ENCODE data around the gene UBE2G2.

- TF ChIP-seq CTCF (conservative IDR thresholded peaks at IDR 0.05; ENCODE audit: low read depth, low read length) (no peak), SMC3 (IDR thresholded peaks at IDR 0.05; ENCODE audit: low read depth, low read length) (no peak), POLR2A (IDR thresholded peaks at IDR 0.05; ENCODE audit: low read depth, low read length) (no peak), CEBPB (IDR thresholded peaks at IDR 0.05; ENCODE audit: low read depth, low read length) (no peak), MXI1 (IDR thresholded peaks at IDR 0.05; ENCODE audit: borderline replicate concordance, low read depth, low read length) (no peak), ELK1 (IDR thresholded peaks at IDR 0.05; ENCODE audit: borderline replicate concordance, low read depth, low read length) (no peak), NFE2L2 (IDR thresholded peaks at IDR 0.05; ENCODE audit: low read depth, low read length) (no peak), BHLHE40 (IDR thresholded peaks at IDR 0.05; ENCODE audit: low read depth, low read length) (no peak), FOS (IDR thresholded peaks at IDR 0.05; ENCODE audit: low read depth, low read length) (no peak), RAD21 (IDR thresholded peaks at IDR 0.05; ENCODE audit: low read length) (no peak), MAZ (IDR thresholded peaks at IDR 0.05; ENCODE audit: borderline replicate concordance, low read depth, low read length) (no peak), USF2 (IDR thresholded peaks at IDR 0.05; ENCODE audit: low read depth, low read length) (no peak), RCOR1 (IDR thresholded peaks at IDR 0.05; ENCODE audit: insufficient replicate concordance, low read length) (no peak)
These were observed 78.9 kb downstream of the UBE2G2 start for GRCh38 chr21:44722731-44723130.
